ENCODE results near the gene PCDH15. TPM values are rescaled to one million over a fixed set of nuclear protein-coding genes. Genes with fewer than 3 reads are reported as not detected.

PCDH15 gene
- total RNA-seq, 1 donor from 2014 or later, result 0.25 TPM

GRCh38 chr10:53983431-53983830 is 817.6 kb downstream of the PCDH15 start:
- Histone ChIP-seq H3K27me3 (no peaks in the 10 kb centered on the region), H3K4me3 (no peak overlapping the region), H3K27ac (no peak overlapping the region), H3K9me3 (no peaks in the 10 kb centered on the region), H3K4me1 (no peaks in the 10 kb centered on the region), H3K36me3 (no peaks in the 10 kb centered on the region)
- TF ChIP-seq CTCF (IDR thresholded peaks at IDR 0.05), result no peak
- no peak for TF ChIP-seq POLR2AphosphoS5 (IDR thresholded peaks at IDR 0.05; ENCODE audit: insufficient read depth in 1 of 2, low read depth in 1 of 2)
- TF ChIP-seq POLR2A (IDR thresholded peaks at IDR 0.05), result no peak
- no peak for DNase-seq (ENCODE audit: extremely low spot score in 2 of 2)
- intact Hi-C loops (cut with DNase I), result no loop called here

- Histone ChIP-seq H3K9me3 (no peaks in the 10 kb centered on the region), H3K27me3 (no peaks in the 10 kb centered on the region), H3K4me1 (no peaks in the 10 kb centered on the region), H3K4me3 (no peak overlapping the region), H3K27ac (no peak overlapping the region), H3K36me3 (no peaks in the 10 kb centered on the region)
- DNase-seq (ENCODE audit: extremely low spot score in 2 of 2), result no peak
- intact Hi-C loops (cut with DNase I), result no loop called here
- no peak for TF ChIP-seq CTCF (IDR thresholded peaks at IDR 0.05)
Measured at GRCh38 chr10:53980210-53980609, 820.8 kb downstream of the PCDH15 start.

GRCh38 chr10:53978301-53978700 is 822.7 kb downstream of the PCDH15 start:
- Histone ChIP-seq H3K9me3 (no peaks in the 10 kb centered on the region), H3K4me3 (no peak overlapping the region), H3K27me3 (no peaks in the 10 kb centered on the region), H3K4me1 (no peaks in the 10 kb centered on the region), H3K27ac (no peak overlapping the region), H3K36me3 (no peaks in the 10 kb centered on the region)
- no peak for DNase-seq (ENCODE audit: extremely low spot score in 2 of 2)
- intact Hi-C loops (cut with DNase I), result no loop called here
- no peak for TF ChIP-seq POLR2AphosphoS5 (IDR thresholded peaks at IDR 0.05; ENCODE audit: insufficient read depth in 1 of 2, low read depth in 1 of 2)
- TF ChIP-seq POLR2A (IDR thresholded peaks at IDR 0.05), result no peak
- no peak for TF ChIP-seq CTCF (IDR thresholded peaks at IDR 0.05)

GRCh38 chr10:53977267-53977666 is 823.8 kb downstream of the PCDH15 start:
- intact Hi-C loops (cut with DNase I), result no loop called here
- DNase-seq (ENCODE audit: extremely low spot score in 2 of 2), result no peak
- no peaks in the 10 kb centered on the region for H3K36me3 ChIP-seq
- no peaks in the 10 kb centered on the region for H3K4me1 ChIP-seq
- H3K9me3 ChIP-seq, result no peaks in the 10 kb centered on the region
- H3K27ac ChIP-seq, result no peak overlapping the region
- no peak overlapping the region for H3K4me3 ChIP-seq
- TF ChIP-seq POLR2A (IDR thresholded peaks at IDR 0.05), result no peak
- no peak for TF ChIP-seq CTCF (IDR thresholded peaks at IDR 0.05)
- no peak for TF ChIP-seq POLR2AphosphoS5 (IDR thresholded peaks at IDR 0.05; ENCODE audit: insufficient read depth in 1 of 2, low read depth in 1 of 2)
- H3K27me3 ChIP-seq, result no peaks in the 10 kb centered on the region

GRCh38 chr10:53957401-53957800 is 843.6 kb downstream of the PCDH15 start:
- no peak for TF ChIP-seq CTCF (IDR thresholded peaks at IDR 0.05)
- no peak for TF ChIP-seq POLR2AphosphoS5 (IDR thresholded peaks at IDR 0.05; ENCODE audit: insufficient read depth in 1 of 2, low read depth in 1 of 2)
- no peak overlapping the region for H3K4me3 ChIP-seq
- H3K36me3 ChIP-seq, result no peaks in the 10 kb centered on the region
- no peak for DNase-seq (ENCODE audit: extremely low spot score in 2 of 2)
- no peaks in the 10 kb centered on the region for H3K4me1 ChIP-seq
- intact Hi-C loops (cut with DNase I), result no loop called here
- H3K27ac ChIP-seq, result no peak overlapping the region
- H3K9me3 ChIP-seq, result no peaks in the 10 kb centered on the region
- no peaks in the 10 kb centered on the region for H3K27me3 ChIP-seq
